Caco-2 (cell line): ENCODE data around the gene HMCN1. TPM values are rescaled to one million over a fixed set of nuclear protein-coding genes. Genes with fewer than 3 reads are reported as not detected.

Experiments
- BruUV-seq: library from RNA; stranded (reverse); fragments of 400-500 nt; replicated peaks from 2 replicates; lab custom pipeline; 2021; lab: Mats Ljungman, UMichigan
- CTCF ChIA-PET: fragments of 300-600 bp; sonication (Branson Sonifier 250); formaldehyde crosslinking; loops from one replicate; lab custom pipeline; 2022; ENCODE audit warnings: antibody characterized with exemption; lab: Charles Lee
- POLR2A ChIA-PET: fragments of 300-600 bp; sonication (Branson Sonifier 250); formaldehyde crosslinking; loops from one replicate; lab custom pipeline; 2022; ENCODE audit warnings: antibody characterized with exemption; lab: Charles Lee
- DNase-seq, 2 experiments: peaks; one replicate each; pipeline versions ENCODE4 v3.0.0 to v3.0.0-alpha.2; 2020 to 2022
- H3K27me3 ChIP-seq: replicated peaks from 2 replicates; pipeline ENCODE4 v1.6.0; 2011; ENCODE audit warnings: low read length; ENCODE audit not compliant: control insufficient read depth, insufficient read depth
- H3K36me3 ChIP-seq: 2 replicates; pipeline ENCODE4 v1.5.1; 2011; ENCODE audit warnings: low read length; ENCODE audit not compliant: control insufficient read depth, insufficient read depth
- H3K4me1 ChIP-seq: fragments of 250-450 bp; sonication (Bioruptor Pico); 2 replicates; pipeline ENCODE4 v1.5.1; 2020; ENCODE audit warnings: mild to moderate bottlenecking
- H3K4me3 ChIP-seq: 2 replicates; pipeline ENCODE4 v1.5.1; 2011; ENCODE audit warnings: low read depth, mild to moderate bottlenecking, control low read depth, low read length
- H3K9me3 ChIP-seq: fragments of 250-450 bp; sonication (Bioruptor Pico); 2 replicates; pipeline ENCODE4 v1.5.1; 2020; ENCODE audit warnings: mild to moderate bottlenecking, moderate library complexity
- H3K27ac Mint-ChIP-seq: one replicate; pipeline ENCODE4 v1.8.0; 2022; ENCODE audit warnings: mixed read lengths; ENCODE audit not compliant: unreplicated experiment
- H3K27me3 Mint-ChIP-seq: one replicate; pipeline ENCODE4 v1.8.0; 2022; ENCODE audit warnings: mixed read lengths; ENCODE audit not compliant: insufficient read depth, unreplicated experiment
- H3K36me3 Mint-ChIP-seq: one replicate; pipeline ENCODE4 v1.8.0; 2022; ENCODE audit warnings: mild to moderate bottlenecking, mixed read lengths; ENCODE audit not compliant: insufficient read depth, unreplicated experiment
- H3K4me1 Mint-ChIP-seq: one replicate; pipeline ENCODE4 v1.8.0; 2022; ENCODE audit warnings: low read depth, mixed read lengths; ENCODE audit not compliant: unreplicated experiment
- H3K4me3 Mint-ChIP-seq: one replicate; pipeline ENCODE4 v1.8.0; 2022; ENCODE audit warnings: mild to moderate bottlenecking, moderate library complexity, mixed read lengths; ENCODE audit not compliant: unreplicated experiment
- H3K9me3 Mint-ChIP-seq: one replicate; pipeline ENCODE4 v1.8.0; 2022; ENCODE audit warnings: mixed read lengths; ENCODE audit not compliant: unreplicated experiment
- CTCF ChIP-seq, 2 experiments: fragments of 200-600 bp in 1 of 2; IDR thresholded peaks; 1 replicate in 1 of 2; 2 replicates in 1 of 2; pipeline versions ENCODE4 v1.5.1 to v1.8.0; 2011 to 2022; ENCODE audit warnings: antibody characterized with exemption in 1 of 2, control low read depth in 1 of 2, inconsistent platforms in 1 of 2, low read depth in 1 of 2, low read length in 1 of 2, mild to moderate bottlenecking in 1 of 2, moderate library complexity in 1 of 2; ENCODE audit not compliant: insufficient read depth in 1 of 2, severe bottlenecking in 1 of 2, unreplicated experiment in 1 of 2
- intact Hi-C: fragments of 100-400 bp; cut with micrococcal nuclease; formaldehyde crosslinking; loops from one replicate; pipeline ENCODE4 v1.10.0; 2022; ENCODE audit not compliant: unreplicated experiment
- total RNA-seq: library from RNA; stranded (reverse); gene quantifications from 2 replicates; pipeline ENCODE4 v1.2.3, GENCODE V29; 2022

The HMCN1 gene
- total RNA-seq, 1 experiment from 2014 or later: 0.02 TPM

DNA sequence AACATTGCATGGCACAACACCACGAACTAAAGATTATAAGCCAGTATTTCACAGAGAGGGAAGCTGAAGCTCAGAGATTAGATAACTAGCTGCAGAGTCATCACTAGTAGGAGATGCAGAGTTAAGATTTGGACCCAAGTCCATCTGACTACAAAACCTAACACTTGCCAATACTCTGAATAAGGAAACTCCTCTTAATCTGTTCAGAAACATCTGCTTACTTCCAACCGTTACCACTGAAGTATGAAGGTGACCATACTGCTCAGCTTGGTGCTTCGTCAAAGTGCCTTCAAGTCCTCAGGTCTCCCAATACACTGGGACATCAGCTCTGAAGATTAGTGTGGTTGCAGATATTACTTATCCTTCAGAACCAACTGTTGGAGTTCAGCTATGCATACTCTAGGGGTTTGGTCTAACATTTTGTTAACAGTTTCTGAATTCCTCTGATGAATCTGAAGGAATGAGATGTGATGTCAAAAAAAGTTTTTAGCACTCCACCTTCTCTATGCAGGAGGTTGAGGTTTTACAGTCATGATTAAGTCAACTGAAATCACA is 461.3 kb downstream of the HMCN1 start:
- intact Hi-C loops: no loop called here
- BruUV-seq: no TSS peak

DNA sequence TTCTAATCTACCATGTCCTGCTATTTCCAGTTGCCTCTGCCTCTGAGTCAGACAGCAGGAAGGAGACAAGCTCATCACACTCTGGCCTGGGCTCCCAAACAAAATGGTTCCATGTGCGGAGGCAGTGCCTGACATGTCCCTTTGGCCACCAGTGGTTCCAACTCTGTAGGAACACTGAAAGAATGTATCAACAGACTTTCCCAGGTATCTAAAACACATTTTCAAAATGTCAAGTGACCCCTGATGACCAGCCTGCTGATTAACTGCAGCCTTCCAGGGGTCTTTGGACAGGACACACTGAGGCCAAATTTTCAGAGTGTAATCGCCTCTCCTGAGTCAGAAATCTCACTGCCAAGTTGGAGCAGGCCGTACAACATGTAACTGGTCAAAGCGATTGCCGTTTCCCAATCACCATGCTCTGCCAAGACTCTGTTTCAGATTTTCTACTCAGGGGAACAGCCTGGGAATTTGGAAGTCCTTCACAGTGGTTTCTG is 468.1 kb downstream of the HMCN1 start:
- Histone ChIP-seq H3K9me3 (no peaks in the 10 kb centered on the region), H3K4me3 (no peak overlapping the region), H3K4me1 (no peaks in the 10 kb centered on the region), H3K36me3 (no peaks in the 10 kb centered on the region), H3K27me3 (no peaks in the 10 kb centered on the region)
- H3K27me3 Mint-ChIP-seq: peaks cover 6% of the 10 kb centered on the region
- H3K4me3 Mint-ChIP-seq: no peak overlapping the region
- H3K4me1 Mint-ChIP-seq: no peaks in the 10 kb centered on the region
- DNase-seq: no peak
- TF ChIP-seq CTCF (IDR thresholded peaks at IDR 0.05; ENCODE audit: insufficient read depth in 1 of 2, low read depth in 1 of 2, low read length in 1 of 2, severe bottlenecking in 1 of 2, unreplicated experiment in 1 of 2): no peak
- intact Hi-C loops: no loop called here
- H3K36me3 Mint-ChIP-seq: no peaks in the 10 kb centered on the region
- CTCF ChIA-PET: no interaction called here
- H3K27ac Mint-ChIP-seq: no peak overlapping the region
- POLR2A ChIA-PET: no interaction called here
- H3K9me3 Mint-ChIP-seq: no peaks in the 10 kb centered on the region
- BruUV-seq: no TSS peak

More for the DNA sequence above, 461.3 kb downstream of the HMCN1 start:
- H3K36me3 Mint-ChIP-seq: no peaks in the 10 kb centered on the region
- H3K4me3 Mint-ChIP-seq: no peak overlapping the region
- no peaks in the 10 kb centered on the region for H3K36me3 ChIP-seq
- H3K9me3 Mint-ChIP-seq: peaks cover 10% of the 10 kb centered on the region
- POLR2A ChIA-PET: no interaction called here
- H3K27me3 Mint-ChIP-seq: peaks cover 9% of the 10 kb centered on the region
- no peaks in the 10 kb centered on the region for H3K4me1 Mint-ChIP-seq
- no peak for DNase-seq
- no peaks in the 10 kb centered on the region; the same call in 1 of the 2 replicates for H3K9me3 ChIP-seq
- CTCF ChIA-PET: no interaction called here
- no peaks in the 10 kb centered on the region for H3K4me1 ChIP-seq
- H3K27me3 ChIP-seq: no peaks in the 10 kb centered on the region
- TF ChIP-seq CTCF (IDR thresholded peaks at IDR 0.05; ENCODE audit: insufficient read depth in 1 of 2, low read depth in 1 of 2, low read length in 1 of 2, severe bottlenecking in 1 of 2, unreplicated experiment in 1 of 2): no peak
- H3K27ac Mint-ChIP-seq: no peak overlapping the region
- no peak overlapping the region for H3K4me3 ChIP-seq

DNA sequence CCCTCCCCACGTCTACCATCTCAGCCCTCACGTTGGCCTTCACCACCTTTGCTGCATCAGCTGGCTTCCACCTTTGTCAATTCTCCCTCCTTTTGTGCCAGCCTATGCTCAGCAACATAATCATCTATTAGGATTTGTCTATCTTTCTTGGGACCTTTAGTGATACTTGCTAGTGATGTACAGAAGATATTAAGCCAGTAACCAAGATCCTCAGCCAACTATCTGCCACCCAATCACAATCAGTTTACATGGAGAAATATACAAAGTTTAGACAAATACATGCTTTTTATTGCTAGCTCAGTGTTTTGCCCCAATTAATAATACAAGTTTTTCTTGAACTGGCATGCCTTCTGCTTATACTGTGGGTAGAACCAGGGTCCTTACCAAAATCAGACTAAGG is 468.6 kb downstream of the HMCN1 start:
- ChIA-PET CTCF (no interaction called here), POLR2A (no interaction called here)
- intact Hi-C loops: no loop called here
- BruUV-seq: no TSS peak
- no peaks in the 10 kb centered on the region for H3K9me3 ChIP-seq
- no peaks in the 10 kb centered on the region for H3K4me1 ChIP-seq
- peaks cover 5% of the 10 kb centered on the region for H3K27me3 Mint-ChIP-seq
- no peaks in the 10 kb centered on the region for H3K9me3 Mint-ChIP-seq
- no peak overlapping the region for H3K4me3 Mint-ChIP-seq
- no peak for DNase-seq
- TF ChIP-seq CTCF (IDR thresholded peaks at IDR 0.05; ENCODE audit: insufficient read depth in 1 of 2, low read depth in 1 of 2, low read length in 1 of 2, severe bottlenecking in 1 of 2, unreplicated experiment in 1 of 2): no peak
- no peak overlapping the region for H3K27ac Mint-ChIP-seq
- no peaks in the 10 kb centered on the region for H3K36me3 Mint-ChIP-seq
- no peak overlapping the region for H3K4me3 ChIP-seq
- H3K27me3 ChIP-seq: no peaks in the 10 kb centered on the region
- no peaks in the 10 kb centered on the region for H3K4me1 Mint-ChIP-seq
- H3K36me3 ChIP-seq: no peaks in the 10 kb centered on the region
